ENCODE results near the gene PCDHAC1.

- TF ChIP-seq CTCF (conservative IDR thresholded peaks at IDR 0.05; ENCODE audit: low read depth, low read length) (no peak), EZH2 (IDR thresholded peaks at IDR 0.05; ENCODE audit: borderline replicate concordance, low read depth, low read length, poor library complexity, severe bottlenecking) (no peak)
Measured at GRCh38 chr5:140973550-140973949, 47.5 kb downstream of the PCDHAC1 start.

Measured in A673 (cell line).